NCI-H1930 (cell line): ENCODE measurements around the gene HIVEP3.
A peak's percentile ranks its signal among the peaks of the same experiment; 100 is the strongest.

Source experiments
- DNase-seq, 2 experiments: peaks; one replicate each; lab custom pipeline; 2025; lab: John Stamatoyannopoulos, UW

The HIVEP3 gene

DNA sequence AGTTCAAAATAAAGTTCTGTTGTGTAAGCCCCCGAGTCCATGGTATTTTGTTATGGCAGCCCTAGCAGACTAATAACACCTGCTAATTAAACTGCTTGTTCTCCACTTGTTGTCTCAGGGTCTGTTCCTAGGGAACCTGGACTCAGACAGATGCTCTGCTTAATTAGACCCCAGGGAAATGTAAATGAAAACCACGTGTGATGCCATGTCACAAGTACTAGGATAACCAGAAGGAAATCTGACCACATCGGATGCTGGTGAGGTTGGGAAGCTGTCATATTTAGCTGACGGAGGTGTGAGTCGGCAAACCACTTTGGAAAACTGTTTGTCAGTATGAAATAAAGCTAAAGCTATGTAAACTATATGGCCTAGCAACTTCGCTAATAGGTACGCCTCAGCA lies 453.8 kb downstream of the HIVEP3 start:
- peak in 1 of 2 experiments; percentile 9 for DNase-seq

DNA sequence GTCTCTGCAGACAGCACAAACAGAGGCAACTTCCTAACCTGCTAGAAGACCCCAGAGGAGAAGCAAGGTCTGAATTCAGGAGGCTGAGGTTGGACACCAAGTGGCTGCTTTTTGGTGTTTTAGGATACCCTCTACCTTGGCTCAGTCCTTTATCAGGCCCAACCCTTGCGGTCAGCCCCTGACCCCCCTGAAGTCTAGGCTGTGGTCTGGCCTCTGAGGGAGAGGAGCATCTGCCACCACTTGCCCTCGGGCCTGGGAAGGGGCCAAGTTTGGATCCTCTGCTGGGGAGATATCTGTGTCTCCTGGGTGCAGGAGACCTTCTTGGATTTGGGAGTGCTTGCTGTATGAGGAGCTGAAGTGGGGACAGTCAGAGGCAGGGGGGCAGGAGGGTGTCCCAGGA lies 455.2 kb downstream of the HIVEP3 start:
- DNase-seq = no peak

DNA sequence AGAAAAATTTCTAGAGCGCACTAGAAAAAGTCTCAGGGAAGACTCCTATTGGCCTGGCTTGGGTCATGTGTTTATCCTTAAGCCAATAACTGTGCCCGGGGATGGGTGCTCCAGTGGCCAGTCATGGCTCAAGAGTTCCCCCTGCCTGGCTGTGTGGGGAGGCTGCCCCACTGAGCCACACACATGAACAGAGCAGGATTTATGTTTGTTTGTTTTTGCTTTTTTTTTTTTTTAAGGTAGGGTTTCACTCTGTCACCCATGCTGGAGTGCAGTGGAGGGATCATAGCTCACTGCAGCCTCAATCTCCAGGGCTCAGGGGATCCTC lies 456.1 kb downstream of the HIVEP3 start:
- DNase-seq = no peak

GRCh38 chr1:41461790-41462679 lies 456.7 kb downstream of the HIVEP3 start:
- DNase-seq = no peak

DNA sequence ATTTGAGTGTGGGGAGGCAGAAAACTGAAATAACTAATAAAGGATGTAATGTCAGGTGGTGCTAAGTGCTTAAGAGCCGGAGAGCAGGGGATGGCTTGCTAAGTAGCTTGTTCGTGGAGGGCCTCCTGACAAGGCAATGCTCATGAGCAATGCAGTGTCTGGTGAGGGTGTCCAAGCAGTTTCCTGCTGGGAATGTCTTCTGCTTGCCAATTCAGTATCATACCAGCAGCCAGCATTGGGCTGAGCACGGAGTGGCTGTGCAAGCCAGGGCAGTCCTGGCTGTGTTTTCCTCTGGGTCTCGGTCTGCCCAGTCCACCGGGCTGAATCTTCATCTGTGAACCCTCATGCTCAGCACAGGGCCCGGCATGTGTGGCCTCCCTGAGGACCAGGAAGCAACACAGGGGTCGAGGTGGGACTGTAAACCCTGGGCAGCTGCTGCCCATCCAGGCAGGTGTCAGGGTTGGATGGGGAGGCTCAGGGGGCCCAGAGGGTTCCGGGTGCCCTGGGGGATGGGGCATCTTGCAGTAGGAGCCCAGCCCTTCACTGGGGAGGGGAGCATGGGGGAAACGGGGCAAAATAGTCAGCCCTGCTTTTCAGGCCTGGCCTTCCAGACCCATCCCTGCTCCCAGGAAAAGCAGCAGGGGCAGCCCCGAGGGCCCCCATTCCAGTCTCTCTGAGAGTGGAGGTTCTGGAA lies 461.7 kb downstream of the HIVEP3 start:
- no peak for DNase-seq
